Stimulated activated CD4-positive, alpha-beta T cell treated with anti-CD3 and anti-CD28 coated beads, Interleukin-12 subunit alpha, Interleukin-12 subunit beta, amount 100 ng/mL, for 4 hours (primary cell): ENCODE results near the gene ICA1.
A peak's percentile ranks its signal among the peaks of the same experiment; 100 is the strongest.
"Not testable (repeated sequence)": the region's sequence is repeated elsewhere in the genome, so short reads cannot be mapped to it uniquely, and the experiment has no call there.

Experiments
- DNase-seq: peaks from one replicate; pipeline ENCODE4 v3.0.0-alpha.2; 2020

Gene ICA1

GRCh38 chr7:8128449-8129317 is 133.3 kb downstream of the ICA1 start:
- DNase-seq = no peak

GRCh38 chr7:8126601-8127167 is 135.3 kb downstream of the ICA1 start:
- no peak for DNase-seq

DNA sequence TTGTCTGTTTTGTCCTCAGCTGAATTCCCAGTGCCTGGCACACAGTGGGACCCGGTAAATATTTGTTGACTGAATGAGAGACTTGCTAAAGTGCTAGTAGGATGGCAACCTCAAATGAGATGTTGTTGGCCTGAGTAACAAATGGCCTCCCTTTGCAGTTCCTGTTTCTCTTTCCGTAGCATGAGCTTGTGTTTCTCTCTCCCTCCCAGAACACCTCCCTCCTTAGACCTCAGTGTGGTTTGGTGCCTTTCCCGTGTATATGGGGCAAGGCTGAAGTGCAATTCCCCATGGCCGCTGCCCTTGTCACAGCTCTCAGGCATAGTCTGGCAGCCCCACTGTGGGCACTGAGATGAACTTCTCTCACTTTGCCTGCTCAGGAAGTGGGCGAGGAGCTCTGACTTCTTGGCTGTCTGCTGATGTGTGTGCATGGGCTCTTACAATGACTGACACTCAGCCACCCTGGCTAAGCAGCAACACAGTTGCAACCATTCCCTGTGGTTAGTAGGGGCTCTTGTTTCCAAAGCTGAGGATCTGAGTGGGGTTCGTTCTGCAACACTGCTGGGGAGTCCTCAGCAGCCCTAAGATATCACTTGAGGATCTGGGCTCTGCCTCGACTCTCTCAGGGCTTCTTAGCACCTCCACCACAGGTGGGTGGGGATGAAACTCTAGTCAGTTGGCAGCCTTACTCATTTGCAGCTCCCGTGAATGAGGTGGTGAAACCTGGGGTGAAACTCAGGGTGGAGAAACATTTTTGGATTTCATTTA is 136.1 kb downstream of the ICA1 start:
- peak; percentile 54 for DNase-seq

DNA sequence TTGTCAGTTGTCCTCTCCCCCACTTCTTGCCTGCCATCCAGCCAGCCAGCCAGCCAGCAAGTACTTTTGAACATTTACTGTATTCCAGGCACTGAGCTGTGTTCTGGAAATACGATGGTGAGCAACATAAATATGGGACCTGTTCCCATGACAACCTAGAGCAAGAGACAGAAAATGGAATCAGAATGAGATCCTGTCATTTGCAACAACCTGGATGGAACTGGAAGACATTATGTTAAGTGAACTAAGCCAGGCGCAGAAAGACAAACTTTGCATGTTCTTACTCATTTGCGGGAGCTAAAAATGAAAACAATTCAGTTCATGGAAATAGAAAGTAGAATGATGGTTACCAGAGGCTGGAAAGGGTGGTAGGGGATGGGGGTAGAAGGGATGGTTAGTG is 140.7 kb downstream of the ICA1 start:
- no peak for DNase-seq

GRCh38 chr7:8120390-8121058 is 141.4 kb downstream of the ICA1 start:
- DNase-seq = no peak

- DNase-seq = no peak
Measured at GRCh38 chr7:8119262-8119661, 142.7 kb downstream of the ICA1 start.

DNA sequence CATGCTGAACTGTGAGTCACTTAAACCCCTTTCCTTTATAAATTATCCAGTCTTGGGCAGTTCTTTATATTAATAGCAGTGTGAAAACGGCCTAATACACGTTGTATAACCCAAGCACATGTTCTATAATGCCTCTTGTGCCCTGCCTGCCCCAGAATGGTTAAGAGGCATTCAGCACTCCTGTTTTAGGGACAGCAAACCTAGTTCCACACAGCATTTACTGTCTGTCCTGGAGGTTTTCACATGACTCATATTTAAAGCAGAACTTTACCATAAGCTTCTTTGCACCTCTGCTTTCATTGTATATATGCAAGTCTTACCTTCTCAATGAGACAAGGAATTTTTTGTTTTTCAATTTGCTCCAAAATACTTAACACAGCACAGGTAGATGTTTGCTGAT is 144.8 kb downstream of the ICA1 start:
- DNase-seq = no peak

DNA sequence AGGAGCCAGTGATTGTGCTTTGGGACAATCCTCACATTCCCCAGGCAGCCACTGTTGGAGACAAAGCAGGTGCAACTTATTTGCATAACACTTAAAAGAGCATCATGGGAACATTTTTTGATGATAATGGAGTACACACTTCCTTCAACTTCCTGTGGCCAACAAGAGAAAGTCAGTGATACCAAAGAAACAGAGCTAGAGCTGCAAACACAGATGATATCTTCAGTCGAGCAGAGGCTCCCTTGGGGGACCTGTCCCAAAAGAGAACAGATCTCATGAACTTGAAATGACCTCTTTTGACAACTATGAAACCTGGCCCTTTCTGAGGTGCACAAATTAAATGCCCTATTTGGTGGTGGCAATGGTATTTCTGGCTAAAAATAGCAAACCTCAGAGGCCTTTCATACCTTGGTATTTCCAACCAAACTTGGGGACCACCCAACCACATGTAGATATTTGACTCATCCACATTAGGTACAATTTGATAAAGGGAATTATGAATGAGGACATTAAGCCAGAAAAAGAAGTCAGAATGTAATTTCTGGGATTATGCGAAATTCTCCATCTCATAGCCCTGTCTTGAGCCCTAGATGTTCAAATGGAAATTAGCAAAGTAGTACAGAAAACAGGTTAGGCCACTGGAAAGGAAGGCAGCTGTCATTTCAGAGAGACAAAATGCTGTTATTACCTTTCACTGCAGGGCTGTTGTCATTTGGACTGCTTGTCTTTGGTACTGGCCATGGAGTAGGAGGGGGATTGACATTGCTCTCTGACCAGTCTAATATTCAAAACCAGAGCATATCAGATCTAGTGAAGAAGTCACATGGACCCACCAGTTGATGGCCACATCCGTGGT is 146.2 kb downstream of the ICA1 start:
- no peak for DNase-seq

DNA sequence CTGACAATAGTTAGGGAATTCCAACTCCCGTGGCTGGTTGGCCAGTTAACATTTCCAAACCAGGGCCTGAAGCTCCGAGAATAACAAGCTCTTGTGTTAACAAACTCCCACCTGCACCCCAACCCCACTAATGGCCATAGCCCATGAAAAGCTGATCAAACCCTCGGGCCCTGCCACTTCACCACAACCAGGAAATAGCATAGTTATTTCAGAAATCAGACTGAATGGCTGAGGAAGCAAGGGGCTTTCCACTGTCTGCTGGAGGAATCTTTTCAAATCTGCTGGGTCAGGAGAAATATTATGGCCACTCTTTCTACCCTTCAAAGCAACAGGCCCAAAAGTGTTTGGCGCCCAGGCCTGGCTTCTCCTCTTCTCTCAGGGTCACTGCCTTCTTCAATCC is 147.8 kb downstream of the ICA1 start:
- no peak for DNase-seq

GRCh38 chr7:8113184-8113583 is 148.8 kb downstream of the ICA1 start:
- no peak for DNase-seq

GRCh38 chr7:8112685-8113084 is 149.3 kb downstream of the ICA1 start:
- DNase-seq = no peak

- DNase-seq = no peak
Measured at GRCh38 chr7:8111282-8111960, 150.5 kb downstream of the ICA1 start.

GRCh38 chr7:8109196-8110022 is 152.6 kb downstream of the ICA1 start:
- DNase-seq = no peak

DNA sequence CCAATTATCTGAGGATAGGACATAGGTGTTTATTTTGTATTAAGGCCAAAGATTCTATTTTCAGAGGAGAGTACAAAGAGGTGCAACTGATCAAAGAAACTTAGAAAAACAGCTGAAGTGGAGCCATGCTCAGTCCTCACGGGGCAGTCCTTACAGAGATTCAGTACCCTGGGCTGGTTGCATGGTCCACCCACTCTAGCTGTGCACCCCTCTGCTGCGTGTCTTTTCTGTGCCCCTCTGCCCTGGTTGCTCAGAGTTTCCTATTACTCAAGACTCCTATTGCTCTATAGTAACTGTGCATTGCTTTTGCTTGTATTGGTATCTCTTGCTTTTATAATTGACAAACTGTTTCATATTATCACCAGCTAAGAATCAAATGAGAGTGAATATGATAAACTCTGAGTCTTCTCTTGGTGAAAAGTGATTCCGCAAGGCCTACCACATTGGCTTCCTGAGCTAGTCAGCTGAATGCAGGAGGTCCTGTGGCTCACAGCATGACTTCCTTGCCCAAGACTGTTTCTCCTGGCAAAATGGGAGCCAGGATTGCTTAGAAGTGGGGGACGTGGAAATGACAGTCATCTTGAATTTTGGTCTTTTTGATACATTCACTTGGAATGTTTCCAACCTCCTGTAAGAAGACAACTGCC is 156.4 kb downstream of the ICA1 start:
- DNase-seq = no peak

GRCh38 chr7:8103282-8103681 is 158.7 kb downstream of the ICA1 start:
- DNase-seq = no peak

GRCh38 chr7:8101292-8101691 is 160.7 kb downstream of the ICA1 start:
- DNase-seq = not testable (repeated sequence)

GRCh38 chr7:8094164-8095140 is 167.5 kb downstream of the ICA1 start:
- no peak for DNase-seq

- no peak for DNase-seq
Measured at GRCh38 chr7:8092140-8092539, 169.8 kb downstream of the ICA1 start.
